ENCODE measurements around the gene LRRN4.
"Not testable (repeated sequence)": the region's sequence is repeated elsewhere in the genome, so short reads cannot be mapped to it uniquely, and the experiment has no call there.

The LRRN4 gene

DNA sequence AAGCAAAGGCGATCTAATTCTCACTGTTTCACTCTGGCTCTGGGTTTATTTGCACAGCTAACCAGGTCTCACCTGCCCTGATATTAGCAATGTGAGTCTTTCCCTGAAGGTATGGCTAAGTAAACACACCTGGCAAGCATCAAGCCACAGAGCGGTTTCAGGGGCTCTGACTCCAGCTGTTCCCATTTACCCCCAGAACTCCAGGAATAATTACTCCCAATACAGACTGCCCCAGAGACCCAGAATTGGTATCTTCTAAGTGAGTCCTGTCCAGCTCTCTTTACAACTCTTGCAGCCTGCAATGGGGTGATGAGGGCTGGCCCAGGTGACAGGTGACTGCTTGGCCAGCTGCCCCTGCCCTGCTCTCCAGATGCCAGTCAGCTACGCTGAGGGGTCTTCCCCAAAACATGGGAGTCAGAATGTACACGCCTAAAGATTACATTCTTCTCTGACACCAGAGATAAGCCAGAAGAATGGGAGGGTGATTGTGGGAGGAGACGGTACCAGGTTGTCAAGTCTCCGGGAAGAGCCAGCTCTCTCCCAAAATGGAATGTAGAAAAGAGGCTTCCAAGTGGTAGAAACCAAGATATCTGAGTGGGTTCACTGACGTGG lies 4.9 kb upstream of the LRRN4 start:
- DNase-seq: no peak

DNA sequence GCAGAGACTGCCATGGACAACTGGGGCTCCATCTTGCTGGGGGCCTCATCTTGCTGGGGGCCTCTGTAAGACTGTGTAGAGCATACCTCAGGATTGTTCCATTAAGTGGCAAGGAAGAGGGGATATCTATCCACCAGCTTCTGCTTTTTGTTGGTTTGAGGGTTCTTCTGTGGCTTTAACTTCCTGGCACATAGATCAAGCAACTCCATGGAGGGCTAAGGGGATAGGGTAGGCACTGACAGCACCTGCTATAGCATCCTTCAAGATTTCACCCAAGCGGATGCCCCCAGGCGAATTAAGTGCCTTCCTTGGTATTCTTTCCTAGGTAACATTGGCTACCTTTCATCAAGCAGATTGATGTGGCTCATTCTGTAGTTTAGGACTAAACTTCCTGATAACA lies 3.8 kb upstream of the LRRN4 start:
- no peak for DNase-seq

DNA sequence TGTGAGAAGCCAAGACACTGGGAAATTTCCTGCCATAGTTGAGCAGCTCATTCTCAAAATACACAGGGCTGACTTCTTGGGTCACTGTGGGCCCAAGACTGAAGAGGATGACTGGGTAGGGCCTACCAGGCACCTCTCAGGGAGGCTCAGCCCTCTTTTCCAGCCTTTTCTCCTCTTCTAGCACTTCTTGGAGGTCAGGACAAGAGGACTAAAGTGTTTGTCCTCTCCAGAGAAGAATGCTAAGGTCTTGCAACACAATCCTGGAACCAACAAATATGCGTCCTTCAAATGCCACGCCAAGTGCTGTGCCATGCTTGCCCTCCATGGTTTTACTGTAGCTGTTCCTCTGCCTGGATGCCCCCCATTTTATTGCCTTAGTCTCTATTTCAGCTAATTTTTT lies 3.3 kb upstream of the LRRN4 start:
- no peak for DNase-seq

DNA sequence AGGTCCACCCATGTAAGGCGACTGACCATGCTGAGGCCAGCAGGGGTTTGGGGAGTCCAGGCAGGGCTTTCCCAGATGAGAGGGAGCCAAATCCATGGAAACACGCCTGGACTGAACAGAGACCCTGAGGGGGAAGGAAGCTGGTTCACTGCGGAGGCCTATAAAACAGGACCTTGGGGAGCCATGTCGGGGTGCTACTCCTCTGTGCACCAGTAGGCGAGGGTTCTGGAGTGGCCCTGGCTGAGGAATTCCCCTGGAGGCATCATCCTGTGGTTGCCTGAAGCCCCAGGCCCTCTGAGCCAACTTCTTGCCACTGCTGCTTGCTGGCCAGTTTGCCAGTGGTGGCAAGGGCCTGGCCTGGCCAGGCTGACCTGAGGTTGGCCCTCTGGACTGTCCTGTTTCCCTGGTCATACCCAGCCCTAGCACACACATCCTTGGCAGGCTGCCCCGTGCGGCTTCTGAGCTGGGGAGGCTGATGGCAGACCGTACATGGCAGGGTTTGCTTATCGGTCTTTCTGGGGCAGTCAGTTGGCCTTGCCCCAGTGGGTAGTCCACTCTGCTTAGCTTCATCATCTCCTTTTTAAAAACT lies 2.2 kb upstream of the LRRN4 start:
- no peak for DNase-seq

DNA sequence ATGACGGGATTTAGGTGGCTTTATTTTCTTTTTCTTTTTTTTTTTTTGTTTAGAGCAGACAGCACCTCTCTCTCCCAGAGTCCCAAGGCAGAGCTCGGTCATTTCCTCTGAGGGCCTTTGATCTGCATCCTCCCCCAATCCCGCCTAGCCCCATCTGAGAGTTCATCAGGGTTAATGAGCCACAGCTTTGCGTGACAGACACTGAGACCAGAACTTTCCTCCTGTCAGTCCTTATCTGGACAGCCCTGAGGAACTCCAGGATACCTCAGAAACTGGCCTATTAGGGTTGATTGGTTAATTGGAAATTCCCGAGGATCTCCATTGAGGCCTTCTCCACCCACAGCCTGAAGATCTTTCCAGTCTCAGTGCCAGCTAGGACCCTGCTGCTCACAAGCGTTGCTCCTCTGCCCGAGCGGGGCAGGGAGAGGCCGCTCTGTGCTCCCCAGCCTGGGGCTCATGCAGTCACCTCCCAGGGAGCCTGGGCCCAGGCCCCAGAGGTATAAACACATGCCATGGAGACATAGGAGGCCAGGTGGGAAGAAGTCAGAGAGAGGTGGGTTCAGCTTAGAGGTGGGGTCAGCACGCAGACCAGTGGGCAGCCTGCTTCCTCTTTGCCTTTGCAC lies 1.4 kb upstream of the LRRN4 start:
- no peak for DNase-seq

DNA sequence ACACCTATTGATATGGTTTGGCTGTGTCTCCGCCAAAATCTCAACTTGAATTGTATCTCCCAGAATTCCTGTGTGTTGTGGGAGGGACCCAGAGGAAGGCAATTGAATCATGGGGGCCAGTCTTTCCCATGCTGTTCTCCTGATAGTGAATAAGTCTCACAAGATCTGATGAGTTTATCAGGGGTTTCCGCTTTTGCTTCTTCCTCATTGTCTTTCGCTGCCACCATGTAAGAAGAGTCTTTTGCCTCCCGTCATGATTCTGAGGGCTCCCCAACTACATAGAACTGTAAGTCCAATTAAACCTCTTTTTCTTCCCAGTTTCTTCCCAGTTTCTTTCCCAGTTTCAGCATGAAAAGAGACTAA lies 810 bp upstream of the LRRN4 start:
- not testable (repeated sequence) for DNase-seq

DNA sequence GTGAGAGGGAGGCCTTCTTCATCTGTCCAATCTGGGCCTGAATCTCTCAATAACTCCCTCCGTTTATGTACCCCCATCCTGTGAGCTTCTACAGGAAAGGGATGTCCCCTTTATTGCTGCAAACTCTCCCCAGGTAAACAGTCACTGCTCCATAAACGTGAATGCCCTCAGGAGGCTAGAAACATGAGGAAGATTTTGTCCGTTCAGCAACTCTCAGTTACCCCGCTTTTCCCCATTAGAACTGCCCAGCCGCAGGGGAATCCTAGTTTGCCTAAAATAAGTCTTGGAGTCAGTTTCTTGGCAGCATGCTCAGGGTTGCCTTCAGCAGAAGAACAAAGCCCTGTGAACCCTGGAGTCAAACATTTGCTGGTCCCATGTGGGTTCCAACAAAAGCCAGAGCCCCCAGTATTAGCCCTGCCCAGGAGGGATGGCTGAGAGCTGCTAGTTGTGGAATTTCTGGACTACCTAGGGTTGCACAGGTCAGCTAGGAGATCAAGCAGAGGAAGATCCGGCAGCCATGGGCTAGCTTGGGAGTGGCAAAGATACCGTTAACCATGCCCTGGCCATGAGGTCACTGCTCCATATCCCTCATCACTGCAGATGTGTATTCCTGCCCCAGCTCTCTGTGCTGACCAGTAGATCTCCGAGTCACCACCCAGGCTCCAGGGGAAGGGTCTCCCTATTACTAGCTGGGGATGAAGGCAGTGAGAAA lies 640 bp downstream of the LRRN4 start:
- no peak for DNase-seq

DNA sequence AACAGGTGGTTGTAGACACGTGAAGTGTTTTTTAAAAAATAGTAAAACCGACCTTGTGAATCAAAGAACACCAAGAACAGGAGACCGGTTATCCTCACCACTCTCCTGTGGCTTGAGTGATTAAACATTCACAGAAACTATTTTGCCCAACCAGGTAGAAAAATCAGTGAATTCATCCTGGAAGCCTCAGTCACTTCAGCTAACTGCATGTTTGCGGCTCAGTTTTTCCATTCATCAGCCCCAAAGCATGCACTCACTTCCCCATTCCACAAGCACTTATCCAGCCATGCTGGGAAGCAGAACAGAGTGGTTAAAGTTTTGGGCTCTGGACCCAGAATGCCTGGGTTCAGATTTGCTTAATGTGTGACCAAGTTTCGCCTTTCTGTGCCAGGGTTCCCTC lies 2.4 kb downstream of the LRRN4 start:
- no peak for DNase-seq

DNA sequence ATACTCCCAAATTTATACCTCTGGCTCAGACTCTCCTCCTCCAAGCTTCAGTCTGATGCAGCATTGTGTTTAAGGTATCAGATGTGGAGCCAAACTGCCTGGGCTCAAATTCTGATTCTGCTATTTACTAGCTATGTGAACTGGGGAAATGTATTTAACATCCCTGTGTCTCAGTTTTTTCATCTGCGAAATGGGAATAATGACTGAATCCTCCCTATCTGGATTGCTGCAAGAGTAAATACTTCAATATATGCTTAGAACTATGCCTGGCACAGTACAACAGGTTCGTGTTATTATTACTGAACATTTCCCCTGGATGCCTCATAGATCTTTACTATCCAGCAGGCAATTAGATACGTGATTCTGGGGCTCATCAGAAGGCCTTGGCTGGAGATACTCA lies 5.5 kb downstream of the LRRN4 start:
- DNase-seq: no peak

DNA sequence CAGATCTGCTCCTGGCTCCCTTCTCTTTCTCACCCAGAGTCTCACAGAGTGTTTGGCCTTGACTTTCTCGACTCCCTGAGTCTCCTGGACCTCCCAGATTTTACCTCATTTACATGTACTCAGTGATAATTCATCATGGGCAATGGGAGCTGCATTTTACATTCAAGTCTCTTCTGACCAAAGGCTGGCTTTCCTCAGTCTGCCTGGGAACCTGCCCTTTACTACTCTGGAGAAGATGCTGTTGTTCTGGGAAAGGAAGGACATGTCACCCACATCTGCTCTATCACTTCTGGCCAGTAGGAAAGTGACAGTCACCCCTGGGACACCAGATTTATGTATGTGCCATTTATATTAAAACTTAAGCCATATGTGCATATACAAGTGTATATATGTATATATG lies 7.4 kb downstream of the LRRN4 start:
- DNase-seq: no peak

DNA sequence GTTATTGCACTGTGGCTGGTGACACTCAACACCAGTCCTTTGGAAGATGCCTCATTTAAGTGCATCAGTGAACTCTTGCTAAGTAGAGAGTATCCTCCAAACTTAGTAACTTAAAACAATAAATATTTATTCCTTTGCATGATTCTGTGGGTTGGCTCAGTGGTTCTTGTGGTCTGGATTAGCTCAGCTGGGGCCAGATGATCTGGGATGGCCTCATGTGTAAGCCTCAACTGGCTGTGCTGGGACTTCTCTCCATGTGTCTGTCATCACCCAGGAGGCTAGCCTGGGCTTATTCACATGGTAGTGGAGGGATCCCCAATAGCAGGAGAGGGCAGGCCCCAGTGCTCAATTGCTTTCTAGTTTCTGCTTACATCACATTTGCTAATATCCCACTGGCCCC lies 8.3 kb downstream of the LRRN4 start:
- DNase-seq: no peak

DNA sequence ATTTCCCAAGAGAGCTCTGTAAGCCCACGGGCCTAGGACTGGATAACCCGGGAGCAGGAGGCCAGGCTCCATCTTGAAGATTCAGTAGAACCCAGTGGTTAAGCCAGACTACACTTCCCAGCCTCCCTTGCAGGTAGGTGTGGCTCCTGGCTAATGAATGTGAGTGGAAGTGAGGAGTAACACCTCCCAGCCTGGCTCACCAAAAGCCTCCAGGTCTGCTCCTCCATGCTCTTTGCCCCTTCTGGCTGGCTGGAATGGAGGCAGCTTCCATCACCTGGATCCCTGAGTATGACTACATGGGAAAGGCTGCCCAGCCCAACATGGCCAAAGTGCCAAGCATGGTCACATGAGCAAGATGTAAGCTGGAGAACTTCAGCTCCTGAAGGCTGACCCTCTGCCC lies 9.7 kb downstream of the LRRN4 start:
- DNase-seq: no peak

DNA sequence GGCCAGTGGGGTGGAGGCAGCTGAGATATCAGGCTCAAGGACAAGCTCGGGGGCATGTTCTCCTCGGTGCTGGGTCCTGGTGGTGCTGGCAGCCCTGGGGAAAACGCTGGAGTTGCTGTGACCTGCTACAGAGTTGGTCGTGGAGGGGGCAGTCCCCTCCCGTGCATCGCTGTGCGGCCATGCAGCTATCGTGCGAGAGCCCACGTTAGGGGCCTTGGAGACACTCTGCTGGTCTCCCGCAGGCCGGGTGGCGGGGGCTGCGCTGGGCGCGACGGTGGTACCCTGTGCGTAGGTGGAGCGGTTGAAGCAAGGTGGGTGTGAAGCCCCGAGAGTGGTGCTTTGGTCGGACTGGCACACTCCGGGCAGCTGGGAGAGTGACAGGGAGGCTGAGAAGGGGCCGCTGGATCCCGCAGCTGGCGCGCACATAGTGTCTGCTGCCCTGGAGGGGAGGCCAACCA lies 12.0 kb downstream of the LRRN4 start:
- no peak for DNase-seq

DNA sequence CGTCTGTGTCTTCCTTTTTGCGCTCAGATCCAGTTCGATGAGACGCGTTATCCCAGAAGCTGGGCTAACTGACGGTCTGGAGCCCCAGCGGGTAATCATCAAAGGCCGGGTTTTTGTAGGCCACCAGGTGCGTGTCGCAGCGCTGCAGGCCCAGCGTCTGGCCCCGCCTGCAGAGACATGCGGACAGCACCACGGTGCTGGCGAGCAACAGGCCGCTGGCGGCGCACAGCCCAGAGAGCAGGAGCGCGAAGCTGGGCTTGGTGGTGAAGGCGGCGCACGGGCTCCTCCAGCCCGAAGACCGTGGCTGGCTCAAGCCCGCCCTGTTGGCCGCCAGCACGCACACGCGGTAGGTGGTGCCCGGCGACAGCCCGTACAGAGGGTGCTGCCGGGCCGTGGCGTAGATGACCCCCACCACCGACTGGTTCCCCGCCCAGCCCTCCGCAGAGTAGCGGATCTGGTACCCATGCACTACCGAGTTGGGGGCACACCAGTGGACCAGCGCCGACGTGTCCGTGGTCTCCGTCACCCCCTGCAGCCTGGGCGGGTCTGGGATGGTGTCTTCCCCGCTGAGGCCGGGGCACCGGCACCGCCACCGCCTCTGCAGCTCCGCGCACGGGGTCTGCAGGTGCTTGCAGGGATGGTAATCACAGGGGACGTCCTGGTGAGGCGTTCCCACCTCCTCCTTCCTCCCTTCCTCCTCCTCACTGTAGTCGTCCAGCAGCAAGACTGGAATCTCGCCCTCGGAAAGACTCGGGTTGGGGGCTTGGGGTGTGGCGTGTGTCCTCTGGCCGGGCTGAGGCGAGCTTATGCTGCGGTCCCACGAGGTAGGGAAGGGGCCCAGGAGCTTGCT lies 12.7 kb downstream of the LRRN4 start:
- DNase-seq: no peak

DNA sequence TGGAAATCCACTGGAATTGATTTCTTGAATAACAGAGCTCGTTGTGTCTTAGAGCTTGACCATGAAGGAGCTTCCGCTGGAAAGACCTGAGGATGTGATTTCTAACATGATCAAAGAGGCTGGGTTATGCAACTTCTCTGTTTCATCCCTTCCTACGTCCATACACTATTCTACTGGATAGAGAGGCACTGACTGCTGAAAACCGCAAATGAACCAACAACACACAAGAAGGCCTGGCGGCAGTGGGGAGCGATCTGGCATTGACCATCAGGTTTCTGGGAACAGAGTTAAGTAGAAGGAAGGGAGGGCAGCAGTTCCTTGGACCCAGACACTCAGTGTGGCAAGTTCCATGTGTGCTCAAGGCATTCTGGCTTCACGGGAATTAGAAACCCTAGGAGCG lies 13.3 kb downstream of the LRRN4 start:
- no peak for DNase-seq

DNA sequence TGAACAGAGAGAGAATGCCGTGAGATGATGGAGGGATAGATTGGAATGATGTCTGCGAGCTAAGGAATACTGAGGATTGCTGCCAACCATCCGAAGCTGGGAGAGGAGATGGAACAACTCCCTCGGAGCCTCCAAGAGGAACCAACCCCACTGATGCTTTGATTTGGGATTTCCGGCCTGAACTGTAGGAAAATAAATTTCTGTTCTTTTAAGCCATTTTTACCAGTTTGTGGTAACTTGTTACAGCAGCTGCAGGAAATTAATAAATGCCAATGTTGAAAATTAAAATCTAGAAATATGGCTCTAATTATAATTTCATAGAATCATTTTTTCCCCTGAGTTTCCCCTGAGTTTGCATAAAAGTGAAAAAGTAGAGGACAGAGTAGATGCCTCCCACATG lies 14.1 kb downstream of the LRRN4 start:
- no peak for DNase-seq

DNA sequence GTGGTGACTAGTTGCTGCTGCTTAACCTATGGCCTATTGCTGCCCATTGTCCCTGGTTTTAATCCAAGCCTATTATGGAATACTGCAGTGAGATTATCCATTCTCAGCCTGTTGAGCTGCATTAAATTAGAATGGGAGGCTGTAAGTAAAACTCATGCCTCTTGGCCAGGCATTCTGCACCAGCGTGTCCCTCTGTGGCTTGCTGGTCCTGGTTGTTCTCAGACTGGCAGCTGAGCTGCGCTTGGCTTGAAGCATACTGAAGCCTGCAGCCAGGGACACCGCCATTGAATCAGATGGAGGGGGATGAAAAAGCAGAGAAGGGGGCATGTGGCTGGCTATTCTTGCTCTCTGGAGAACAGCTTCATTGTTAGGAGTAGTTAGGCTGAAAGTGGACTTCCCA lies 15.6 kb downstream of the LRRN4 start:
- no peak for DNase-seq

DNA sequence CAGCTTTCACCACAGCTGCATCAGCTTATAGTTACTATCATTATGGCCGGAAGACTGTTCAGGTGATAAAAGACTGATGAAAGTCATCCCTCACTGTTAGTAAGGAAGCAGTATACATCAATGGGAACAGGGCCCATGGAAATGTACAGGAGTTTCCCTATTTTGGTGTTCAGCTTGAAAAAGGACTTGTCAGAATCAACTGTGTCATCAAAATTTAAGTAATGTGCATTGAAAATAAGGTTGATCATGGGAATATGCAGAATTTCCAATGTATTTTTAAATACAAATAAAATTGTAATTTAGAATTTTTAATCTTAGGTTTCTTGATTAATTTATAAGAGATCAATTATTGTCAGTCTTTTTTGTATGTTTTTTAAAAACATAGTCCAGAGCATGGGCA lies 16.8 kb downstream of the LRRN4 start:
- DNase-seq: no peak

DNA sequence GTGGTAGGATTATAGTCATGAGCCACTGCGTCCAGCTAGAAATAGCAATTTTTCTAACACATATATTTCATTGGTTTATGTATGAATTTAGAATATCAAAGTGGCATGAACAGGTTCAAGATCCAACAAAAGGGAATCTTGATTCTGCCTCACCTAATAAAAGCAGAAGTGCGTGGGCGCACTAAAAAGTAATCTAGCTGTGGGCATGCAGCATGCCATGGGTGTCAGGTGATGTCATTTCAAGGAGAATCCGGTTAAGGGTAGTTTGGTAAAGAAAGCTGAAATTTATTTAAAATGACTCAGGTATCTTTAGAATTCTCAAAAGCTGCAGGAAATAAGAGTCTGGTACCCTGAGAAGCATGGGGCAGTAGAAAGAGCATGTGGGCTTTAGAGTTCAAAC lies 17.6 kb downstream of the LRRN4 start:
- DNase-seq: no peak

DNA sequence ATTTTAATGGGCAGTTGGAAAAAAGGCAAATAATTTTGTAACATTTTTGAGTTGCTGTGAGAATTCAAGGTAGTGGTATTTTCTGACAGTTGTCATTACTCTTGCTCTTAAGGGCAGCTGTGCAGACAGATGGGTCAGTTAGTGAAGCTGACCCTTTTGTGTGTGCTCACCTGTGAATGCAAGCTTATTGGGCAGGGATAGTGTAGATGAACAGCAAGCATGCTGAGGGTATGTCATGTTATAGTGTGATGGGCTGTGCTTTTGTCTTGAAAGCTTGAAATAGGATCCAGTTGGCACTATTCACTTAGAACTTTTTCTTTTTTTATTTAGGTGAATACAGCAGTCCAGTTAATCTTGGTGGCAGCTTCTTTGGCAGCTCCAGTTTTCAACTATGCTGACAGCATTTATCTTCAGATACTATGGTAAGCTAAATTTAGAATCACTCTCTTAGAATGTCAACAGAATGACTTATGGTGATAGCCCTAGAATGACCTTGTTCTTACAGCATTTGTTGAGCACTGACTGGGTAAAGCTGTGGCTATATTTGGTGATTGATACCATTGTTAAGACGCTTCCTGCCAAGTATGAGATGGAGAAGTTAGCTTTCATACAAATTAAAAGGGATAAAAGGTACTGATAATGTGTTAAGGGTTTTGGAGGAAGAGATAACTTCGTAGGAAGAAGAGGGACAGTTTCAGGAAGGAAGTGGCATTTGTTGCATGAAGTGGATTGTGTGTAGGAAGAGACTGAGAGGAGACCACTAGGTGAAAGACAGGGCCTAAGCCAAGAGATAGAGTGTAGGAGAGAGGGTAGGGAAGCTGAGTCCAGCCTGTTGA lies 19.5 kb downstream of the LRRN4 start:
- no peak for DNase-seq

DNA sequence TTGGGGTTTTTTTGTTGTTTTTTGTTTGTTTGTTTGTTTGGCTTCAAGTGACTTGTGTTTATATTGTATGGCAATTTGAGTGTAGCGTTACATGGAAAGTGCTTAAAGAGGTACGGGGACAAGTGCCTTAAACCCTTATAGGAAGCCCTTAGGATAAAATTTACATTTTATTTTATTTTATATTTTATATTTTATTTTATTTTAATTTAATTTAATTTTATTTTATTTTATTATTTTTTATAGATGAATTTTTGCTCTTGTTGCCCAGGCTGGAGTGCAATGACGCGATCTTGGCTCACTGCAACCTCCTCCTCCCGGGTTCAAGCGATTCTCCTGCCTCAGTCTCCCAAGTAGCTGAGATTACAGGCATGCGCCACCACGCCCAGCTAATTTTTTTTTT lies 21.0 kb downstream of the LRRN4 start:
- DNase-seq: not testable (repeated sequence)

DNA sequence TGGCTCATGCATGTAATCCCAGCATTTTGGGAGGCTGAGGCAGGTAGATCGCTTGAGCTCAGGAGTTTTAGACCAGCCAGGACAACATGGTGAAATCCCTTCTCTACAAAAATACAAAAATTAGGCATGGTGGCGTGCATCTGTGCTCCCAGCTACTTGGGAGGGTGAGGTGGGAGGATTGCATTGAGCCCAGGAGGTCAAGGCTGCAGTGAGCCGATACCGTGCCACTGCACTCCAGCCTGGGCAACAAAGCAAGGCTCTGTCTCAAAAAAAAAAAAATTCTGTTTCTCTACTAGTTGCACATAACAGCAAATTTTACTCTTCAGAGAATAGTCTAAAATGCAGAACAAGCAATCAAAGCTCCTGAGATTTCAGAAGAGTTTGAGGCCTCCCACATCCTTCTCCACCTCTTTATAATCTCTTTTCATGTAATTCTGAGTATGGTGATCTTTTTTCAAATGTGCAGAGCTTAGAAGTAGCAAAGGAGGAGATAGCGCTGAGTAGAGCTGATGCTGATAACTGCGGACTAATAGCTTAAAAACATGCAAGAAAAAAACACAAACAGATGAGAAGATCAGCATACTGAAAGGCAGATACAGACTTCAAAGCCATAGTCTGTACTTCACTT lies 23.3 kb downstream of the LRRN4 start:
- DNase-seq: no peak
